AG04449 (cell line): ENCODE measurements around the gene TYW5.

ENCODE experiments used
- CTCF ChIA-PET: fragments of 350-600 bp; formaldehyde crosslinking; extraction: SDS; loops from one replicate; lab custom pipeline; 2021; ENCODE audit warnings: antibody characterized with exemption; lab: Yijun Ruan, JAX
- POLR2A ChIA-PET: fragments of 400-600, 350-600 bp; formaldehyde crosslinking; extraction: SDS; loops from one replicate; lab custom pipeline; 2020; ENCODE audit warnings: antibody characterized with exemption, inconsistent platforms; lab: Yijun Ruan, JAX
- DNase-seq: peaks from one replicate; pipeline ENCODE4 v3.0.0-alpha.2; 2010; ENCODE audit warnings: low read depth, low spot score
- H3K4me3 ChIP-seq: 2 replicates; pipeline ENCODE4 v1.5.1; 2011; ENCODE audit warnings: low read depth, mild to moderate bottlenecking, control low read depth, low read length
- TF ChIP-seq, protein P1 (sequence below): IDR thresholded peaks from one replicate; pipeline ENCODE4 v1.5.1; 2011; ENCODE audit warnings: mild to moderate bottlenecking, moderate library complexity, low read length, control low read depth, inconsistent platforms; ENCODE audit not compliant: insufficient read depth; ENCODE audit errors: missing control alignments

TYW5 gene

DNA sequence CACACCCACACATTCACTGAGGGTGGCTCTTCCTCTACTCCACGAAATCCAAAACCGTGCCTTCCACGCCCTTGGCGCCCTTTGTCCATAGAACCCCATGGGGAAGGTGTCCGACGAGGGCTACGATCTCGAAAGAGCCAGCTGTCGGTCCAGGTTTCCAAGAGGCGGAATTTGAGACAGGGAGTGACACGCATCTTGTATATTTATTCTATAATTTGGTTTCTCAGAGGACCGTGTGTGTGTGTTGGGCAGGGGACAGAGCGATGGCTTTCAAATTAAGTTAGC is 43.5 kb downstream of the TYW5 start:
- ChIA-PET CTCF (no interaction called here), POLR2A (no interaction called here)
- DNase-seq, result no peak
- H3K4me3 ChIP-seq, result peak overlapping the region; percentile 97
- TF ChIP-seq, protein P1, sequence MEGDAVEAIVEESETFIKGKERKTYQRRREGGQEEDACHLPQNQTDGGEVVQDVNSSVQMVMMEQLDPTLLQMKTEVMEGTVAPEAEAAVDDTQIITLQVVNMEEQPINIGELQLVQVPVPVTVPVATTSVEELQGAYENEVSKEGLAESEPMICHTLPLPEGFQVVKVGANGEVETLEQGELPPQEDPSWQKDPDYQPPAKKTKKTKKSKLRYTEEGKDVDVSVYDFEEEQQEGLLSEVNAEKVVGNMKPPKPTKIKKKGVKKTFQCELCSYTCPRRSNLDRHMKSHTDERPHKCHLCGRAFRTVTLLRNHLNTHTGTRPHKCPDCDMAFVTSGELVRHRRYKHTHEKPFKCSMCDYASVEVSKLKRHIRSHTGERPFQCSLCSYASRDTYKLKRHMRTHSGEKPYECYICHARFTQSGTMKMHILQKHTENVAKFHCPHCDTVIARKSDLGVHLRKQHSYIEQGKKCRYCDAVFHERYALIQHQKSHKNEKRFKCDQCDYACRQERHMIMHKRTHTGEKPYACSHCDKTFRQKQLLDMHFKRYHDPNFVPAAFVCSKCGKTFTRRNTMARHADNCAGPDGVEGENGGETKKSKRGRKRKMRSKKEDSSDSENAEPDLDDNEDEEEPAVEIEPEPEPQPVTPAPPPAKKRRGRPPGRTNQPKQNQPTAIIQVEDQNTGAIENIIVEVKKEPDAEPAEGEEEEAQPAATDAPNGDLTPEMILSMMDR, result no peak

DNA sequence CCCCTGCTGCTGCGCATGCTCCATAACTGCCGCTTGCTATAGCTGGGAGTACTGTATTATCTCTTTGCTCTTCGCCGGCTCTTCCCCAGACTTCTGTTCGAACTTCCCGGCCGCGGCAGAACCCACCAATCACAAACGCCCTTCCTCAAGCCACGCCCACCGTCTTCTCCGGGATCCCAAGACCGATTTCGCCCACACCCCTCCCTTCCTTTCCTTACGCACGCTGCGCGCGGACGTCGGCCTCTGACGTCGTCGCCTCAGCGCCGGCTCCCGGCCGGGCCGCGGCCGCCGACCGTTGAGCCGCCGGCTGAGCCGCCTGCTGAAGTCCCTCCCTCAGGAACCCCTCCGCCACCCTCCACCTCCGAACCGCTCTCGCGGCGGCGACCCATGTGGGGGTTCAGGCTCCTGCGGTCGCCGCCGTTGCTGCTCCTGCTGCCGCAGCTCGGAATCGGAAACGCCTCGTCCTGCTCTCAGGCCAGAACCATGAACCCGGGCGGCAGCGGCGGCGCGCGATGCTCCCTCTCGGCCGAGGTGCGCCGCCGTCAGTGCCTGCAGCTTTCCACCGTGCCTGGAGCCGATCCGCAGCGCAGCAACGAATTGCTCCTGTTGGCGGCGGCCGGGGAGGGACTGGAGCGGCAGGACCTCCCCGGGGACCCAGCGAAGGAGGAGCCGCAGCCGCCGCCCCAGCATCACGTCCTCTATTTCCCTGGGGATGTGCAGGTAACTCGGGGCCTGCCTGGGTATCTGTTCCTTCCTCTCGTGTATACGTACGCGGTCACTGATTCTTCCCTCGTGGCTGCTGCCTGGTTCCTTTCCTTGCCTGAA is 44.0 kb downstream of the TYW5 start, which contains the start of gene C2orf69:
Gene C2orf69, plus strand, starts transcription at position 242 of the 825 bp plus-strand sequence. Its CDS starts 146 bp downstream, at position 388.
- DNase-seq, result peak; percentile 83
- ChIA-PET POLR2A (no interaction called here), CTCF (interaction anchor here (1.1 to 1.2 kb wide), 2 partner anchors 16 to 49 kb away, joined by 3 read pairs; no protein-coding TSS in a partner anchor)
- TF ChIP-seq, protein P1, result no peak
- peak within 1 kb of the TSS; percentile 97 for H3K4me3 ChIP-seq

DNA sequence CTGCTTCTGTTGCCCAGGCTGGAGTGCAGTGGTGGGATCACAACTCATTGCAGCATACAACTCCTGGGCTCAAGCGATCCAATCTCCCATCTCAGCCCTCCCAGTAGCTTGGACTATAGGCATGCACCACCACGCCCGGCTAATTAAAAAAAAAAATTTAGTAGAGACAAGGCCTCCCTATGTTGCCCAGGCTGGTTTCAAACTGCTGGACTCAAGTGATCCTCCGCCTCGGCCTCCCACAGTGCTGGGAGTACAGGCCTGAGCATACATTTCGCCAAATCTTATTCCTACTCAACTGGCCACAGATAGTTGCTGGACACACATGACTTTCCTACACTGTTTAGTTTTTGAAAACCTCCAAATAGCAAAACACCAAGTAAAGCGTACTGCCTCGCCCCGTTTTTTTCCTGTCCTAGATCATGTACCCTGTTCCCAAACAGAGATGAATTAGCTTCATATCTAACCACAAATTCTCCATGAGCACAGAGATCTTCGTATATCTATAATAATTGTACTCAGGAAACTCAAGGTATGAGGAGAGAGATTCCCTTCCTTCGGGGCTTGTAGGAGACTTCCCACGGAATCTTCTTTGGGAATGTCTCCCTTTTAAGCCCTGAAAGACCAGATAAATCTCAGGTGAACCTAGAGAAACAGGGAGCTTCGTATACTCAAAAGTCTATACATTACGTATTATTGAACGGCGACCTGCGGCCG is 44.8 kb downstream of the TYW5 start:
- ChIA-PET CTCF (interaction anchor here (1.1 to 1.2 kb wide), 2 partner anchors 15 to 48 kb away, joined by 3 read pairs; no protein-coding TSS in a partner anchor), POLR2A (no interaction called here)
- H3K4me3 ChIP-seq, result peak overlapping the region; percentile 52
- TF ChIP-seq, protein P1, result no peak
- no peak for DNase-seq

DNA sequence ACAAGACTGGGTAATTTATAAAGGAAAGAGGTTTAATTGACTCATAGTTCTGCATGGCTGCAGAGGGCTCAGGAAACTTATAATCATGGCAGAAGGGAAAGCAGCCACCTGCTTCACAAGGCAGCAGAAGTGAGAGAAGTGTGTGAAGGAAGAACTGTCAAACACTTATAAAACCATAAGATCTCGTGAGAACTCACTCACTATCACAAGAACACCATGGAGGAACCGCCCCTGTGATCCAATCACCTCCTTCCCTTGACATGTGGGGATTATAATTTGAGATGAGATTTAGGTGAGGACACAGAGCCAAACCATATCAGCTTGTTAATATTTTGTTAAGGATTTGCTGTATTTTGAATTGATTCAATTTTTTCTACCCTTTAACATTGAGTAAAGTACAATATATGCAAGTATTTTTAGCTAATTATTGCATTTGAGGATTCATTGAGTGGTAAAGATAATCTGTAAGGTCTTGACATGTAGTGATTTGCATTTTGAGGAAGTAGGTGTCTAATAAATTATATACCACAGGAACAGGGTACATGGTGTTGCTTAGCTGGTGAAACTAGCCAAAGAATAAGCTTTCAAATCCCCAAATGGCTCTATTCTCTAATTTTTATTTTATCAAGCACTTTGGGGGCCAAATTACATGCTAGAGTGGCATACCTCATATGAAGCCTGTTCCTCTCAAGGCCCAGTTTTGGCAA is 48.1 kb downstream of the TYW5 start:
- H3K4me3 ChIP-seq, result no peak overlapping the region
- TF ChIP-seq, protein P1, result no peak
- POLR2A ChIA-PET, result no interaction called here
- CTCF ChIA-PET, result no interaction called here
- DNase-seq, result no peak

DNA sequence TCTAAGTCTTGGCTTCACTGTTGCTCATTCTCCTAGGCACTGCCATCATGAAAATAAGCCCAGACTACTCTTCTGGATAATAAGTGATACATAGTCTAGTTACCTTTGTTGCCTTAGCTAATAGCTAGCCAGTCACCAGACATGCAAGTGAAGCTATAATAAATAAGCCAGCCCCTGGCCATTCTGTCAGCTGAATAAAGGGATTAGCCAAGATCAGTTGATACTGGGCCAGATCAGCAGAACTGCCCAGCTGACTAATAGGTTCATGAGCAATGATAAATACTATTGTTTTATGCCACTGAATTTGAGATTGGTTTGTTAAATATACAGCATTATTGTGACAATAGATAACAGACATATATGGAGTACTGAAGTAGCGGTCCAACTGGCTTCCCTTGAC is 52.2 kb downstream of the TYW5 start:
- H3K4me3 ChIP-seq, result no peak overlapping the region
- TF ChIP-seq, protein P1, result no peak
- ChIA-PET CTCF (no interaction called here), POLR2A (no interaction called here)
- DNase-seq, result no peak
